Activated CD4-positive, alpha-beta T cell treated with anti-CD3 and anti-CD28 coated beads, Interleukin-2, amount 50 U/mL, for 1 hour (primary cell): Measurements from ENCODE around the gene C17orf58.

ENCODE experiments used
- DNase-seq: peaks from one replicate; pipeline ENCODE4 v3.0.0-alpha.2; 2020

The C17orf58 gene

GRCh38 chr17:67947325-67947813 is 48.9 kb downstream of the C17orf58 start:
- DNase-seq = no peak

- DNase-seq = no peak
Measured at GRCh38 chr17:67946513-67946912, 49.8 kb downstream of the C17orf58 start.

GRCh38 chr17:67944035-67944434 is 52.2 kb downstream of the C17orf58 start:
- DNase-seq = no peak

GRCh38 chr17:67942810-67943209 is 53.5 kb downstream of the C17orf58 start:
- DNase-seq = no peak
